Neural crest cell (in vitro differentiated cells): ENCODE results near the gene RNPEP. TPM values are rescaled to one million over a fixed set of nuclear protein-coding genes. Genes with fewer than 3 reads are reported as not detected.
"Not testable (repeated sequence)": the region's sequence is repeated elsewhere in the genome, so short reads cannot be mapped to it uniquely, and the experiment has no call there.

ENCODE experiments used
- DNase-seq: peaks from one replicate; pipeline ENCODE4 v3.0.0; 2021; ENCODE audit warnings: low read depth, mixed read lengths, low spot score
- H3K27ac Mint-ChIP-seq: one replicate; pipeline ENCODE4 v1.8.0; 2021; ENCODE audit warnings: mild to moderate bottlenecking, mixed read lengths; ENCODE audit not compliant: unreplicated experiment
- H3K27me3 Mint-ChIP-seq: 2 replicates; pipeline ENCODE4 v1.8.0; 2021; ENCODE audit warnings: low read depth, mild to moderate bottlenecking, mixed read lengths
- H3K36me3 Mint-ChIP-seq: 2 replicates; pipeline ENCODE4 v1.8.0; 2021; ENCODE audit warnings: low read depth, mild to moderate bottlenecking, mixed read lengths
- H3K4me1 Mint-ChIP-seq: 2 replicates; pipeline ENCODE4 v1.8.0; 2021; ENCODE audit warnings: mixed read lengths
- H3K4me3 Mint-ChIP-seq: one replicate; pipeline ENCODE4 v1.8.0; 2021; ENCODE audit warnings: mild to moderate bottlenecking, mixed read lengths
- H3K9me3 Mint-ChIP-seq: 2 replicates; pipeline ENCODE4 v1.8.0; 2021; ENCODE audit warnings: mixed read lengths
- total RNA-seq: library from RNA; stranded (reverse); gene quantifications from 2 replicates; pipeline ENCODE4 v1.2.1, GENCODE V29; 2021
- TF ChIP-seq, protein P1 (sequence below): fragments of 200-600 bp; sonication (generic); conservative IDR thresholded peaks from 2 replicates; pipeline ENCODE4 v1.5.0; 2021; ENCODE audit warnings: antibody characterized with exemption, mild to moderate bottlenecking

Gene RNPEP
- total RNA-seq, 1 donor from 2014 or later: 47.7 TPM

DNA sequence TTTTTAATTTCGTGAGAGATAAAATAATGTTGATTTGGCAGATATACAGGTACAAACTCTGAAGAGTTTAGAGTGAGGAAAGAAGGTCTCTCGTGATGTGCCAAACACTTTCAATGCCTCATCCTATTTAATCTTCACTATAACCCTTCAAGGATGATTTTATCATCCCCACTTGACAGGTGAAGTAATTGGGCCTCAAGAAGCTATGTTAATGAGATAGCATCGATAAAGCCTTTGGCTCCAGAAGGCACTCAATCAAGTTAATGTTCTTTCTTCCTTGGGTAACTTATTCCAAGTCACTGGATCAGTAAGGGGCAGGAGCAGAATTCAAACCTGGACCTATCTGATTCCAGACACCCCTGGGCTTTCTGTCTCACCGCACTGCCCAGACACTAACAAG is 43.3 kb upstream of the RNPEP start:
- Mint-ChIP-seq H3K4me3 (no peak overlapping the region), H3K4me1 (peaks cover 20% of the 10 kb centered on the region), H3K36me3 (no peaks in the 10 kb centered on the region), H3K27me3 (peaks cover 3% of the 10 kb centered on the region), H3K9me3 (no peaks in the 10 kb centered on the region), H3K27ac (no peak overlapping the region)
- no peak for DNase-seq
- TF ChIP-seq, protein P1, sequence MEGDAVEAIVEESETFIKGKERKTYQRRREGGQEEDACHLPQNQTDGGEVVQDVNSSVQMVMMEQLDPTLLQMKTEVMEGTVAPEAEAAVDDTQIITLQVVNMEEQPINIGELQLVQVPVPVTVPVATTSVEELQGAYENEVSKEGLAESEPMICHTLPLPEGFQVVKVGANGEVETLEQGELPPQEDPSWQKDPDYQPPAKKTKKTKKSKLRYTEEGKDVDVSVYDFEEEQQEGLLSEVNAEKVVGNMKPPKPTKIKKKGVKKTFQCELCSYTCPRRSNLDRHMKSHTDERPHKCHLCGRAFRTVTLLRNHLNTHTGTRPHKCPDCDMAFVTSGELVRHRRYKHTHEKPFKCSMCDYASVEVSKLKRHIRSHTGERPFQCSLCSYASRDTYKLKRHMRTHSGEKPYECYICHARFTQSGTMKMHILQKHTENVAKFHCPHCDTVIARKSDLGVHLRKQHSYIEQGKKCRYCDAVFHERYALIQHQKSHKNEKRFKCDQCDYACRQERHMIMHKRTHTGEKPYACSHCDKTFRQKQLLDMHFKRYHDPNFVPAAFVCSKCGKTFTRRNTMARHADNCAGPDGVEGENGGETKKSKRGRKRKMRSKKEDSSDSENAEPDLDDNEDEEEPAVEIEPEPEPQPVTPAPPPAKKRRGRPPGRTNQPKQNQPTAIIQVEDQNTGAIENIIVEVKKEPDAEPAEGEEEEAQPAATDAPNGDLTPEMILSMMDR: no peak

DNA sequence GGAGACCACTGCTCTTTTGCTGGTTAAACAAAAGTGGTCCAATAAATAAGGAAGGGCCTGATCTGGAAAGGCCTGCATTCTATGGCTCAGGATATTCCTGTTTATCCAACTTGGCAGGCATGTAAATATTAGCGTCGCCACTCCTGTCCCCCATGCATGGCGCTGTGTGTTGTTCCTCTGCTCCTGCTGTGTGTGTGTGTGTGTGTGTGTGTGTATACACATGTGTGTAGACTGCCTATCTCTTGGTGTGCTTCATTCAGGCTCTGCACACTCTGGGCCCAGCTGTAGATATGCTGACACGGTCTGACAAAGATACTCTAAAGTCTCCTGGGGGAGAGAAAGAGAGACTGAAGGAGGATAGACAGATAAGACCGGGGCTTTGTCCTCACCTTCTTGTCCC is 42.9 kb upstream of the RNPEP start:
- Mint-ChIP-seq H3K36me3 (no peaks in the 10 kb centered on the region), H3K27me3 (peaks cover 3% of the 10 kb centered on the region), H3K9me3 (no peaks in the 10 kb centered on the region), H3K4me1 (peaks cover 16% of the 10 kb centered on the region), H3K27ac (no peak overlapping the region), H3K4me3 (no peak overlapping the region)
- DNase-seq: no peak
- TF ChIP-seq, protein P1: no peak

DNA sequence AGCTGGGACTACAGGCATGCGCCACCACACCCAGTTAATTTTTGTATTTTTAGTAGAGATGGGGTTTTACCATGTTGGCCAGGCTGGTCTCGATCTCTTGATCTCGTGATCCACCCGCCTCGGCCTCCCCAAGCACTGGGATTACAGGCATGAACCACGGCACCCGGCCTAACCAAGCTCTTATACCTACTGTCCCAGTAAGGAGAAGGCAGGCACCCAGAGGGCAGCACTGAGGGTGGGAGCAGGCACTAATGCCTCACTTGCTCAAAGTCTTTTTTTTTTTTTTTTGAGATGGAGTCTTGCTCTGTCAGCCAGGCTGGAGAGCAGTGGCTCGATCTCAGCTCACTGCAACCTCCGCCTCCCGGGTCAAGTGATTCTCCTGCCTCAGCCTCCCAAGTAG is 42.1 kb upstream of the RNPEP start:
- H3K9me3 Mint-ChIP-seq, H3K36me3 Mint-ChIP-seq, H3K4me3 Mint-ChIP-seq, H3K27me3 Mint-ChIP-seq, DNase-seq, H3K27ac Mint-ChIP-seq: not testable (repeated sequence)
- peaks cover 17% of the 10 kb centered on the region for H3K4me1 Mint-ChIP-seq

DNA sequence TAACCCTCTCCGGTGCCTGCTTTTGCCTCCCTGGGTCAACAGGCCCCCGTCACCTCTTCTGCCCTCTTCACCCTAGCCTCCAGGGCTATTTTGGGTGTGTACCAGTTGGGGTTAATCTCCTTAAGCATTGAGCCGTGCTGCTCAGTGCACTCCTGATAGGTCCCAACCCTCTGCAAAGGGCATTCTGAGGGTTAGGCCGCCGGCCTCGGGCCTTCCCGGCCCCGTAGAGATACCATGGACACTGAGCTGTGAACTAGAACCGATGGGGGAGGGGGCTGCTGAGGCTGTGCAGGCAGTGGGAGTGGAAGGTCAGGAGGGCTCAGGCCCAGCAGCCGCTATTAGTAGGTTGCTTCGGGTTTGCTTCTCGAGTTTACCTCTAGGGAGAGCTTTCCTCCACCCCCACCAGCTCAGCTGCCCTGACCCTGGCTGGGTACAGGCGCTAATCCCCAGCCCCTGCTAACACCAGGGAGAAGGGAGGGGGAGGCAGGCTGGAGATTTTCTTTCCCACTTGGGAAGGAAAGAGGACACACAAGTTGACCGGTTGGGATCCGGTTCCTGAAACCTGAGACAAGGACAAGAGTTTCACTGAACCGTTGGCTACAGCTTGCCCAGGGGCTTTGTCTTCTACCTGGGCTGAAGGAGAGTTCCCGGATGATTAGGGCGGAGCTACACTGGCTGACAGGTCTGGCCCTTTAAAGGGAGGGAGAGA is 40.9 kb upstream of the RNPEP start:
- H3K4me3 Mint-ChIP-seq: peak overlapping the region; percentile 41
- peaks cover 22% of the 10 kb centered on the region for H3K27me3 Mint-ChIP-seq
- TF ChIP-seq, protein P1: no peak
- H3K9me3 Mint-ChIP-seq: no peaks in the 10 kb centered on the region
- peak; percentile 54 for DNase-seq
- no peaks in the 10 kb centered on the region for H3K36me3 Mint-ChIP-seq
- peak overlapping the region; percentile 73 for H3K27ac Mint-ChIP-seq
- peaks cover 30% of the 10 kb centered on the region for H3K4me1 Mint-ChIP-seq

DNA sequence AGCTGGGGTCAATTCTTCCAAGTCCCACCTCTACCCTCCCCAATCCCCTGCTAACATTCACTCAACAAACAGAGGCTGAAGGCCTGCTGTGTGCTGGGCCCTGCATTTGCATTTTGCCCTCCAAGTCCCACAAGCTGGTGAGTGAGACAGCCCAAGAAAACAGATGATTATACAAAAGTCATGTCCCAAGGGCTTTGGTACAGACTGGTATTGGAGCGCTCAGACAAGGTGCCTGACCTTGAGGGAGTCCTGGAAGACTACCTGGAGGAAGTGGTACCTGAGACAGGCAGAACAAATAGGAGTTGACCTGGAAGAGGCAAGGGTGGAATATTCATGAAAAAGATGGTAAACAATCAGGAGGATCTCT is 40.3 kb upstream of the RNPEP start:
- no peak overlapping the region for H3K4me3 Mint-ChIP-seq
- no peak overlapping the region for H3K27ac Mint-ChIP-seq
- peaks cover 35% of the 10 kb centered on the region for H3K4me1 Mint-ChIP-seq
- H3K27me3 Mint-ChIP-seq: peaks cover 27% of the 10 kb centered on the region
- H3K36me3 Mint-ChIP-seq: no peaks in the 10 kb centered on the region
- no peaks in the 10 kb centered on the region for H3K9me3 Mint-ChIP-seq
- no peak for DNase-seq
- TF ChIP-seq, protein P1: no peak

DNA sequence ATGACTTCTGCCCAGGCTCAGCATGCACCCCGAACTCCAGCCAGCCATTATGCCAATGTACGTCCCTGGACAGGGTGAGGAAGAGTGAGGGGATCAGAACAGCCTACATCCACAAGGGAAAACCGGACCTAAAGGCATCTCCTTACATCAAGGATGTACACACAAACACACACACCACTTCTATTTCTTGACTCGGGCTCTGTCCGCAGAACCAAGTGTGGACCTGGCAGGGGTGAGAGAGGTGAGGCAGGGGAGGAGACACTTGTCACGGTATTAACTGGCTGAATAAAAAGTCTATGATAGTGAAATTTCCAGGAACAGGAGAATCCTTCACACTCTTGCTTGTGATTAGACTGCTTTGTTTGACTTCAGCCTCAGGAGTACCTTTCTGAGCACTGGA is 38.4 kb upstream of the RNPEP start:
- no peak overlapping the region for H3K4me3 Mint-ChIP-seq
- H3K36me3 Mint-ChIP-seq: no peaks in the 10 kb centered on the region
- H3K27me3 Mint-ChIP-seq: peaks cover 41% of the 10 kb centered on the region
- TF ChIP-seq, protein P1: no peak
- H3K27ac Mint-ChIP-seq: no peak overlapping the region
- H3K4me1 Mint-ChIP-seq: peaks cover 36% of the 10 kb centered on the region
- no peak for DNase-seq
- H3K9me3 Mint-ChIP-seq: no peaks in the 10 kb centered on the region
